Activated CD8-positive, alpha-beta memory T cell treated with anti-CD3 and anti-CD28 coated beads, Interleukin-2, amount 50 U/mL, for 4 hours (primary cell): ENCODE results near the gene ADAM17.

ENCODE experiments used
- DNase-seq: peaks from one replicate; pipeline ENCODE4 v3.0.0-alpha.2; 2020

ADAM17 gene

GRCh38 chr2:9465170-9465569 is 90.5 kb downstream of the ADAM17 start:
- DNase-seq = no peak

- DNase-seq = no peak
Measured at GRCh38 chr2:9463698-9464034, 92.0 kb downstream of the ADAM17 start.

GRCh38 chr2:9462886-9463697 is 92.5 kb downstream of the ADAM17 start:
- DNase-seq = no peak

GRCh38 chr2:9462313-9462712 is 93.3 kb downstream of the ADAM17 start:
- DNase-seq = no peak

- no peak for DNase-seq
Measured at GRCh38 chr2:9461079-9461478, 94.6 kb downstream of the ADAM17 start.

- no peak for DNase-seq
Measured at GRCh38 chr2:9460441-9461017, 95.1 kb downstream of the ADAM17 start.

- no peak for DNase-seq
Measured at GRCh38 chr2:9451231-9451630, 104.4 kb downstream of the ADAM17 start.

GRCh38 chr2:9445089-9445488 is 110.5 kb downstream of the ADAM17 start:
- DNase-seq = no peak

- no peak for DNase-seq
Measured at GRCh38 chr2:9443526-9443925, 112.1 kb downstream of the ADAM17 start.

- no peak for DNase-seq
Measured at GRCh38 chr2:9441556-9441955, 114.1 kb downstream of the ADAM17 start.

- no peak for DNase-seq
Measured at GRCh38 chr2:9440058-9440727, 115.4 kb downstream of the ADAM17 start.

GRCh38 chr2:9439536-9439935 is 116.1 kb downstream of the ADAM17 start:
- no peak for DNase-seq
